NCI-H146 treated with DMSO at 0.1 percent for 48 hours (cell line): ENCODE results near the gene SLC25A22.

ENCODE experiments used
- DNase-seq: peaks from one replicate; lab custom pipeline; 2025; ENCODE audit not compliant: unreplicated experiment; lab: John Stamatoyannopoulos, UW

SLC25A22 gene

DNA sequence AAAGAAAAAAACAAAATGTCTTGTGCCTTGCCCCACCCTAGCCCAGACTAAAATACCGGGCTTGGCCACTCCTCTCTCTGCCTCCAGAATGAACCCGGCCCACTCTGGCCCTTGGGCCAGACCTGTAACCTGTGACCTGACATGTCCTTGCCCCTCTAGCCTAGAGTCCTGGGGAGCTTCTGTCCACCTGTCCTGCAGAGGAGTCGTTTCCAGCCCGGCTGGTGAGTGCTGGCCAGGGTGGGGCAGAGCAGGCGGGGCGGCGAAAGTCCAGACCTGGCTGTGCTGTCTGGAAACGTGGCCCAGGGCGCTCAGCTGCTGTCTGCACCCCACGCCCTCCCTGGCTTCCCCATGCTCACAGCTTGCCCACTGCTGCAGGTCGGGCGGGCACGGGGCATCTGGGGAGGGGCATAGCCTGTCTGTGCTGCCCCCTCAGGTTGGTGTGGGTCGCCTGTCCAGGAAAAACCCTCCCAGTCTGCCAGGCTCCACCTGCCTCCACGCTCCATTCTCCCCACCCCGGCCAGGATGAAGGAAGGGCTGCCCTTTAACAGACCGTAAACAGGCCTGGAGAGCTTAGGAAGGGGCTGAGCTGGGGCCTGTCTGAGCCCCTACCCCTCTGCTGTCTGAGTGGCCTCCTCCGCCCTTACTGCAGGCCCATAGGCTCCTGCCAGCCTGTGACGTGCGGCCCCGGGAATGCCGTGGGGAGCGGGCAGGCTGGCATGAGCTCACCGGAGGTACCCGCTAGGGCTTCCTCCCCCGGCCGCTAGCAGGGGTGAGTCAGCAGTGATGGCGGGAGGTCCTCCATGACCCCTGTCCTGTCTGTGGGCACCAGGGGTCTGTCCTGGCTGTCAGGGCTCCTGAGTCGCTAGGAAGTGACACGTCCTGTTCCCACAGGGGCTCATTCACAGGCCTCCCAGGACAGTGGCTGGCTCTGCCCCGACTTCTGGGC is 36.6 kb upstream of the SLC25A22 start:
- no peak for DNase-seq

DNA sequence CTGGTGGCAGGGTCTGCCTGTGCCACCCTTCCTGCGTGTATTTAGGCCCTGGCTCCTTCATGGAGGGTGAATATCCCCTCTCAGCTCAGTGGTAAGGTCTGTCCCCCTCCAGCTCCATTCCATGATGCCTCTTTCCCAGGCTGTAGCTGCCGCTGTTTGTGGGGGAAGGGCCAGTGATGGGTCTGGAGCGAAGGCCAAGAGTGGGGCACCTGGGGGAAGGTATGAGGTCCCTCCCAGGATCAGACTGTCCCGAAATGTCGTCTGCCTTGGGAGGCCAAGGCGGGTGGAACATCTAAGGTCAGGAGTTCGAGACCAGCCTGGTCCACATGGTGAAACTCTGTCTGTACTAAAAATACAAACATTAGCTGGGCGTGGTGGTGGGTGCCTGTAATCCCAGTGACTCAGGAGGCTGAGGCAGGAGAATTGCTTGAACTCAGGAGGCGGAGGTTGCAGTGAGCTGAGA is 35.8 kb upstream of the SLC25A22 start:
- DNase-seq, result no peak

DNA sequence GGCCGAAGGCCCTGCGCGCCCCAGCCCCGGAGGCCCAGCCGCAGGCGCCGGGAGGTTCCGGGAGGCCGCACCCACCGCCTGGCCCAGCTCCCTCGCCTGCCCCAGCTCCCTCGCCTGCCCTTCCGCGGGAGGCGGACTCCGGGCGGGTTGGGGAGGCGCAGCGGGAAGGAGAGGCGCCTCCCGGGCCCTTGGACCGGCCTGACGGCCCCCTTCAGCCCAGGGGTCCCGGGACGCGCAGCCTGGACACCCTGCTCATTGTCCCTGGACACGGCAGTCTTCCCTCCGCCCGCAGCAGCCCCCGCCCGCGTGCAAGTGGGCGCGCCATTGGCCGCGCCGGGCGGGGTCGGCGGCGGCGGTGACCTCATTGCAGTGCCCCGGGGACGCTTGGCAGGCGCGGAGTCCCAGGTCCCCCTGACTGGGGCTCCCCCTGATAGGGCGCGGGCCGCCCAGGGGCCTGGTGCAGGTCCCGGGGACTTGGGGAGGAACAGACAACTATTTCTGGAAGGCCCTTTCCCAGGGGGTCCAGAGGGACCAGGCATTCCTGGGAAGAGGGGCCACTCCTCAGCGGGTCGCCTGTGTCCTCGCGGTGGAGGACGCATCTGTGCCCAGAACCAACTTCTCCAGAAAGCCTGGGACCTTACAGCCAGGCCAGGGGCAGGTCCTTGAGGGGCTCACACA is 35.2 kb upstream of the SLC25A22 start:
- DNase-seq, result no peak

DNA sequence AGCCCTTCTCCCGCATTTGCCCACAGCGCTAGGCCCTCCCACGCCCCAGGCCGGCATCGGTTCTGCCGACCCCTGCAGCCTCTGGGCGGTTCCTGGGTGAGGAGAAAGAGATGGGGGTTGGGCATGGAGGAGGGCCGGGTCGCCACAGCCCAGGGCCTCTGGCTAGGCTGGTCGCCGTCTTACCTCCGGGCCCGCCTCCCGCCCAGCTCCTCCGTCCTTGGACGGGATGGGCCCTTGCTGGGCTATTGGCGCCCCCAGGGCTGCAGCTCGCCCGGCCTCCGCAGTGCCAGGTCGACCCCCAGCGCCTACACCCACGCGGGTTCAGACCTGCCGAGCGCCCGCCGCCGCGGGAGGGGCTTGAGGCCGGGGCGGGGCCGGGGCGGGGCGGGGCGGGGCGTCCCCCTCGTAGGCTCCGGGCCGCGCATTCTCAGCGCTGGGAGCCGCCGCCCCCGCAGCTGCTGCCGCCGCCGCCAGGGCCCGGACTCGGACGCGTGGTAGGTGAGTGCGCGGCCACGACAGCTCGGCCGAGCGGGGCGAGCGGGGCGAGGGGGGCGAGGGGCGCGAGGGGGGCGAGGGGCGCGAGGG is 34.5 kb upstream of the SLC25A22 start, which contains the start of gene CD151:
TSS of gene CD151 (plus strand) at position 424 of the 585 bp plus-strand sequence. CDS start 3,118 bp downstream, outside the sequence.
- DNase-seq, result no peak

DNA sequence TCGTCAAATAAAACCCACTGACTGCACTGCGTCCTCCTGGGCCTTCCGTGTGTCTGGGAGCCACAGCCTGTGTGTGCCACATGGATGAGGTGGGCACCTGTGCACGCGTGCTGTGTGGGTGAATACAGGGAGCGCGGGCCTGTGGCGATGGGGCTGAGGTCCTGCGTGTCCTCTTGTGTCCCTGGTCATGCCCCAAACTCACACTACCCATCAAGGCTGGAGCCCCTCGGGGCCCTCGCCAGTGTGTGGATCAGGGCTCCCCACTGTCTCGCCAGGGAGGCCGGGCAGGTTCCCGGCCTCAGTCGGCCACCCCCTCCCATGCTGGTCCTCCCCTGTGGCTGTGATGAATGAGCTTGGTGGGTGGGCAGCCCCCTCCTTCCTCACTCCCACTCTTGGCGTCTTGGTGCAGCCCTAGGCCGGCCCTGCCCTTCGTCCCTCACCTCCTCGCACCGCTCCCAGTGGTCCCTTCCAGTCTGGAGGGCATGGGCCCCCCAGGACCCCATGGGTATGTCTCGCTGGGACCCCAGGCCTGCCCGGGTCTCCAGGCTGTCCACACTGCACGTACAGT is 34.0 kb upstream of the SLC25A22 start:
- no peak for DNase-seq

DNA sequence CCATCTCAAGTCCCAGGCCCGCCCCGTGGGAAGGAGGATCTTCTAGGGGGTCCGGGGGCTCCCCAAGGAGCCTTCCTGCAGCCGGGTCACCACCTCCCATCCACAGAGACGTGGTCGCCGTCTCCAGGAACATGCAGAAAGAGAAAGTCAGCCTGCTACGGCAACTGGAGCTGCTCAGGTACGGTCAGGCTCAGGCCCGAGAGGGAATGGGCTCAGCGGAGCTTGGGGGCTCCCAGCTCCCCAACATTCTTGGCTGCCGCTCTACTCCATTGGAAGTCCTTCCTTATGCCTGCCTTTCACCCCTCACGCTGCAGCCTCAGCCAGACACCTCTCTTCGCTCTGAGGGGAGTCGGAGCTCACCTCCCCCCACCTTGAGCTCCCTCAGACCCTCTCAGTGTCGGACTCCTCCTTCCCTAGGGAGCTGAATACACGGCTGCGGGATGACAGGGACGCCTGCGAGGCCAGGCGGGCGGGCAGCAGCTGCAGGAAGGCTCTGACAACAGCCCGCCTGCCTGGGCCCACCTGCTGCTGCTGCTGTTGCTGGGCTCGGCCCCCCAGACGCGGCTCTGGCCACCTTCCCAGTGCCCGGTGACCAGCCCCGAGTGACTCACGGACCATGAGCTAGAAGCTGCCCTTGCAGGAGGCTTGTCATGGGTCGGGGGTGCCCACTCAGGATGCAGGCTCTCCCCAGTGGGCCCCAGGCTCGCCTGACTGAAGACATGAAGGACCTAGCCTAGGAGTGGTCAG is 33.2 kb upstream of the SLC25A22 start:
- no peak for DNase-seq

DNA sequence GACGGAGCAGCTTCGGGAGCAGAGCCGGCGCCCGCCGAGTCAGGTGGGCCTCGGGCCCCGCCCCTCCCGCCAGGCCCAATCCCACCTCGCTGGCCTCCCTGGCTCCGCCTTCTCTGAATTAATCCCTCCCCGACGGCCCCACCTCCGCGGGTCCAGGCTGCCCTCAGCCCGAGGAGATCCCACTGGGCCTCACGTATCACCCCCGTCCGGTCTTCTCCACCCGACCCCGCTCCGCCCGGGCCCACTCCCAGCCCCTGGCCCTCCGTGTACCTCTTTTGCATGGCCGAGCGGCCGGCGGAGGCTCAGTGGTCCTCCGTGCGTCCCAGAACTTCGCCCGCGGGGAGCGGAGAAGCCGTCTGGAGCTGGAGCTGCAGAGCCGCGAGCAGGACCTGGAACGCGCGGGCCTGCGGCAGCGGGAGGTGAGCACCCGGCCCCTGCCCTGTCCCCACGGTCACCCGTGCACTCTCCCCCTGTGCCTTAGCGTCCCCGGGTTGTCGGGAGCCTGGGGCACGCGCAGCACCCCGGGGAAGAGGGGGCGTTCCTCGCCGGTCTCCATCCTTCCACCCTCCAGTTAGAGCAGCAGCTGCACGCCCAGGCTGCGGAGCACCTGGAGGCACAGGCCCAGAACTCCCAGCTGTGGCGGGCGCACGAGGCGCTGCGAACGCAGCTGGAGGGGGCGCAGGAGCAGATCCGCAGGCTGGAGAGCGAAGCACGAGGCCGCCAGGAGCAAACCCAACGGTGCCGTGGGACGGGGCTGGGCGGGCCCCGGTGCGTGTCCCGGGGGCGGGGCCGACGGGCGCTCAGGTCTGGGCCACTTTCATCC is 32.4 kb upstream of the SLC25A22 start:
- peak; percentile 33 for DNase-seq

DNA sequence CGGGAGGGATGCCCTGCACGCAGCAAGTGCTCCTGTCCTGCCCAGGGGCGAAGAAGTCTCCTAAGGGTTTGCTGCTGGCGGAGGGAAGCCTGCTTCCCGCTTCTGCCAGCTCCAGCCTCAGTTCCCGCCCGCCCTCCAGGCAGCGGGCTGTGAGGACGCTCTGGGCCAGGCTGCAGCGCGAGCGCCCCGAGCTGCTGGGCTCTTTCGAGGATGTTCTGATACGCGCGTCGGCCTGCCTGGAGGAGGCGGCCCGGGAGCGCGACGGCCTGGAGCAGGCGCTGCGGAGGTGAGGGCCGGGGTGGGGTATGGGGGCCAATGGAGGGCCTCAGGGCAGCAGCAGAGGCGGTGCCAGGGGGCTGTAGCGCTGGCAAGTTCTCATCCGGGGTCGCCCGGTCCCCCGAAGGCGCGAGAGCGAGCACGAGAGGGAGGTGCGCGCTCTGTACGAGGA is 31.8 kb upstream of the SLC25A22 start:
- DNase-seq, result no peak

DNA sequence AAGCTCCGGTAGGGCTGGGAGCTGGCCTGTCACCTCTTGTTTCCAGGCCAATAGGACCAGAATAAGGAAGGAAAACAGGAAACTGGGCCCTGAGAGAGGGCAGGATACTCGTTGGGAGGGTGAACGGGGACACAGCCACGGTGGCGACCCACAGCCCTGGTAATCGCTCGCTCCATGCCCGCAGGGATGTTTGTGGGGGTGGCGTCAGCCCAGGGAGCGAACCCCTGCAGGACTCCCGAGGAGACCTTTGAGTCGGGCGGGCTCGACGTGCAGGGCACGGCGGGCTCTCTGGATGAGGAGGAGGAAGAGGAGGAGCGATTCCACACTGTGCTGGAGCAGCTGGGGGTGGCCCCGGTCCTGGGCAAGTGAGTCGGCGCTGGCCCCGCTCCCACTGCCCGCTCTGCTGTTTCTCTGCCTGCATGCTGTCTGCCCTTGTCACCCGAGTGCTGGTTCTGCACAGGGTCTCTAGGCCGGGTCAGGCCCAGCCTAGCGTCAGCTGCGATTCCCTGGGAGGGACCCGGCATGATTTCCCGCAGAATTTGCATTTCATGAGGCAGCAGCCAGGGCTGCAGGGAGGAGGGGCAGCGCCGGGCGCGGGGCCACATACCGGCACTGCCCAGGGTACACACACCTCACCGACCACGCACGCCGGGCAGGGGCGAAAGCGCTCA is 31.2 kb upstream of the SLC25A22 start:
- DNase-seq, result peak; percentile 6

DNA sequence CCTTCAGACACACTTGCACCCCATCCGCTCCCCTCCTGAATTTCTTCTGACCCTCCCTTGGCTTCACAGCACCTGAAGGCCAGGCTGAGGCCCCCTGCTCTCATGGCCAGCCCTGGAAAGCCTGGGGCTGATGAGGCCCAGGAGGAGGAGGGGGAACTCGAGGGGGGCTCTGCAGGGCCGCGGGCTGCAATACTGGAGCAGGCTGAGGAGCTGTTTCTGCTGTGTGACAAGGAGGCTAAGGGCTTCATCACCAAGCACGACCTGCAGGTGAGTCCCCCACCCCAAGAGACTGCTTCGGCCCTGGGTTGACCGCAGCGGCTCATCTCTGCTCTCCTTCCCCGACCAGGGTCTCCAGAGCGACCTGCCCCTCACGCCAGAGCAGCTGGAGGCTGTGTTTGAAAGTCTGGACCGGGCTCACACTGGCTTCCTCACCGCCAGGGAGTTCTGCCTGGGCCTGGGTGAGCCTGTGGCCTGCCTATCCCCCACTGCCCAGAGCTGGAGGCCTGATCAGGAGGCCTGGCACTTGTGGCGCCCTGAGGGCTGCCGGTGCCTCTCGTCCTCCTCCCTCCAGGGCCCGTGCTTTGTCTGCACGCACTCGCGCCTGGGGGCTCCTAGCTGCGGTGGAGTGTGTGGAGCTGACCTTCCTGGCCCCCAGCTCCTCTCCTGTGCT is 30.6 kb upstream of the SLC25A22 start:
- DNase-seq, result no peak

DNA sequence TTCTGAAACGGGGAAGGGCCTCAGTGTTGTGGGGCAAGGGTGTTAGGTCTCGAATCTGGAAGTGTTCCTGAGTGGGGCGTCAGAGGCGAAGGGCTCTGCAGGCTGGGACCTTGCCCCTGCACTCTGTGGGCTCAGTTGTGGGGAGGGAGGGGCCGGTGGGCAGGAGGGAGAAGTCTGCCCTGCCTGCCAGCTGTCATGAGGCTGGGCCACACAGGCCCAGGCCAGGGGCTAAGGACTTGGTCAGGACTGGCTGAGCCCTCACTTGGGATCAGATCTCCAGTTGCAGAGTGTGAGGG is 29.8 kb upstream of the SLC25A22 start, which contains the start of gene CRACR2B:
TSS of gene CRACR2B (plus strand) at position 23 of the 296 bp plus-strand sequence. CDS start 689 bp downstream, outside the sequence.
- no peak for DNase-seq

DNA sequence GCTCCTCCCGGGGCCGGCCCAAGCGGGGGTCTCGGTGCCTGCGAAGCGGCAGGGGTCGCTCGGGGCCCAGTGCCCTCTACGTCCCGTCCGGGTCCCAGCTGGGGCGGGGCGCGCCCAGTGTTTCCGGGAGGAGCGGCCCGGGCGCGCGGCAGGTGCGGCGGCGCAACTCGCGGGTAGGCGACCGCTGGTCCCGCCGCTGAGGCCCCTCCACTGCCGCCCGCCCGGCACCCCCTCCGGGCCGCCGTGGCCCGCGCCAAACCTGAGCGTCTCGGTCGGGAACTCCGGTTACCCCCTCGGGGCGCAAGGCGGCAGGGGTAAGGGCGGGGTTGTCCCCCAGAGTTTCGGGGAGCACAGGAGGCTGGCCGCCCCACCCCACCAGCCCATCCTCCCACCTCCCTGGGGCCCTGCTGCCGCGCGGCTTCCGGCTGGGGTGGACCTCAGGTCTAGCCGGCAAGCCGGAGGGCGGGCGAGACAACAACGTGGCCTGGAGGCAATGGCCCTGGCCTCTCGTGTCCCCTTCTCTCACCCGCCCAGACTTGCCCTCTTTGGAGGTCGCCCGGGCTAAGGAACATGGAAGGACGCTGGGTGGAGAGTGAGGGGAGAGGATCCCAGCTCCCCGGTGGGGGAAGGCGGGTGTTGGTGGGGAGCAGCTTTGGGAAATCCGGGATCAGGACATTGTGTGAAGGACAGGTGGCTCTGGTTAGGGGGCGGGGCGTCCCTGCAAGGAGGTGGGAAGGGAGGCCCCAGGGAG is 29.2 kb upstream of the SLC25A22 start:
- no peak for DNase-seq

DNA sequence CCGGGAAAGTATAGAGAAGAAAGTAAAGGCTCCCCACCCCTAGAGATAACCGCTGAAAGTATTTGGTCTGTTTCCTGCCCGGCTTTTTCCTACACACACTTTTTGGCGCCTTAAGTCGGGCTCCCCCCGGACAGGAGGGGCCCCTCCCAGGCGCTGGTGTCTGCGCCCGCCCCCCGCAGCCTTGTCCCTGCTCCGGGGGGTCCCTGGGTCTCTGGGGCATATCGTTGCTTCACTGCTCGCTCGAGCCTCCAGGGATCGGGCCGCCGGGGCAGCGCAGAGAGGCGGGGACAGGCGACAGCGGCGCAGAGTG is 28.7 kb upstream of the SLC25A22 start:
- no peak for DNase-seq

DNA sequence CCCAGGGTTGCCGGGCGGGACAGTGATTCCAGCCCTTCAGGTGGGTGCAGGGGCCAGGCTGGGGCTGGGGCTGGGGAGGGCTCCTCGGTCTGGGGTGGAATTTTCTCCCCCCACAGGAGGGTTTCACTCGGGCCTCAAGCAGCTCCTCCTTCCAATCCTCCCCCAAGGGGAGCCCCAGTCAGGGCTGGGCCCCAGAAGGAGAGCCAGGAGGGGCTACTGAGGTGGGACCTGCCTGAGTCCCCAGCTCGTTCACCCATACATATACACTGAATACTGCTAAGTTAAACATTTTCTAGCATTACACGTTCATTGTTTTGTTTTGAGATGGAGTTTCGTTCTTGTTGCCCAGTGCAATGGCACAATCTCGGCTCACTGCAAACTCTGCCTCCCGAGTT is 28.1 kb upstream of the SLC25A22 start:
- no peak for DNase-seq

DNA sequence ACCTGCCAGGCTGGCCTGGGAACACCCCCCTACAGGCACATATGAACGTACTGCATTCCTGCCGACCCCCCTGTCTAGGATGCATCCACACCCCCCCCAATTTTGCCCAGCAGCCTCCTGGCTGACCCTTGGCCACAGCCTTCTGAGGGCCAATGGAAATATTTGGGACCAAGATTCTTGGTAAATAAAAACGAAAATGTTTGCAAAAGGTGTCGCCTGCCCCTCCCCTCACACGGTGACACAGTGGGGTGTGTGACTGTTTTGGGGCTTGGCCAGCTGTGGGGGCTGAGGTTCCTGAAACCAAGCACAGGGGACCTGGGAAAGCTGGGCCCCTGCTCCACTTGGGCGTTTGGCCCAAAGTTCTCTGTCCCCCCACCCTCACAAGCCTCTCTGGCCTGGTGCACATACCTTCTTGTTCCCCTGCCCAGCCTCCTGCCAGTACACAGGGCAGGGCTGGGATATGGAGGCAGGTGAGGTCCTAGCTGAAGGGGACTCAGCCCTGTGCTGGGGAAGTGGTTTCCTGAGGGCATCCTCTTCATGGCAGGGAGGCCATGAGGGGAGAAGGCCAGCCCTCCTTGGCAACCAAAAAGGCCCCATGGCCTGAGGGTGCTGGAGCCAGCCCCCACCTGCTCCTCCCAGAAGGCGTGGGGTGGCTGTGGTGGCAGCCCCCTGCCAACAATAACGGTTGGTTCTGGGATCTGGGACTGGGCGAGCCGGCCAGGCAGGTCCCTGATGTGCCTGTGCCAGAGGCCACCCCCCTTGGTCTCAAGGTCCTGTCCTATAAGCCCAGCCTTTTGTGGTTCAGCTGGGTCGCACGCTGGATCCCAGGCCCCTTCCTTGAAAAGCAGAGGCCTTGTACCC is 27.5 kb upstream of the SLC25A22 start:
- DNase-seq, result no peak

DNA sequence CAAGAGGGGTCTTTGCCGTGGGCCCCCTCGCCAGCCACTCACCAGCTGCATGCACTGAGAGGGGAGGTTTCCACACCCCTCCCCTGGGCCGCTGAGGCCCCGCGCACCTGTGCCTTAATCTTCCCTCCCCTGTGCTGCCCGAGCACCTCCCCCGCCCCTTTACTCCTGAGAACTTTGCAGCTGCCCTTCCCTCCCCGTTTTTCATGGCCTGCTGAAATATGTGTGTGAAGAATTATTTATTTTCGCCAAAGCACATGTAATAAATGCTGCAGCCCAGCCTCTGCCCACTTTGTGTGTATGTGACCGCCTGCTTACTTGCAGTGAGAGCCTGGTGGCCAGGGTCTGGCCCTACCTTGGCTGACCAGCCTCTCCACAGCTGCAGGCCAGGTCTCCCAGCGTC is 26.9 kb upstream of the SLC25A22 start:
- no peak for DNase-seq

DNA sequence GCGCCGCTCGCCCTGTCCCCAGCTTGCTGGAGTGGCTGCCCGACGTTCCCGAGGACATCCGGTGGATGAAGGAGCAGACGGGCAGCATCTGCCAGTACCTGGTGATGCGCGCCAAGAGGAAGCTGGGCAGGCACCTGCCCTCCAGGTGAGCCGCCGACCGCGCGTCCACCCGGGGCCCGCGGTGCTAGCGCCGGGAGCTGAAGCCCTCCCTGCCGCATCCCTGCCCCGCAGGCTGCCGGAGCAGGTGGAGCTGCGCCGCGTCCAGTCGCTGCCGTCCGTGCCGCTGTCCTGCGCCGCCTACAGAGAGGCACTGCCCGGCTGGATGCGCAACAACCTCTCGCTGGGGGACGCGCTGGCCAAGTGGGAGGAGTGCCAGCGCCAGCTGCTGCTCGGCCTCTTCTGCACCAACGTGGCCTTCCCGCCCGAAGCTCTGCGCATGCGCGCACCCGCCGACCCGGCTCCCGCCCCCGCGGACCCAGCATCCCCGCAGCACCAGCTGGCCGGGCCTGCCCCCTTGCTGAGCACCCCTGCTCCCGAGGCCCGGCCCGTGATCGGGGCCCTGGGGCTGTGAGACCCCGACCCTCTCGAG is 26.3 kb upstream of the SLC25A22 start:
- DNase-seq, result no peak
